Neural cell (in vitro differentiated cells): ENCODE data around the gene PLCB1.

Experiments used
- EP300 ChIP-seq: fragments of 450-650 bp; conservative IDR thresholded peaks from 2 replicates; pipeline ENCODE4 v1.6.1; 2014; ENCODE audit warnings: antibody characterized with exemption, mild to moderate bottlenecking, moderate library complexity; ENCODE audit not compliant: poor library complexity, severe bottlenecking
- EZH2 ChIP-seq: fragments of 200-600, 300-800 bp; shearing (Covaris generic), sonication (generic); IDR thresholded peaks from 2 replicates; pipeline ENCODE4 v1.6.1; 2014; ENCODE audit warnings: antibody characterized with exemption, low read length, borderline replicate concordance, mild to moderate bottlenecking; ENCODE audit not compliant: insufficient read depth, poor library complexity, severe bottlenecking
- MXI1 ChIP-seq: fragments of 450-650 bp; conservative IDR thresholded peaks from 2 replicates; pipeline ENCODE4 v1.6.1; 2014; ENCODE audit warnings: antibody characterized with exemption, mild to moderate bottlenecking; ENCODE audit not compliant: poor library complexity, severe bottlenecking
- POLR2AphosphoS5 ChIP-seq: IDR thresholded peaks from 2 replicates; pipeline ENCODE4 v1.6.1; 2012
- SMC3 ChIP-seq: fragments of 450-650 bp; conservative IDR thresholded peaks from 2 replicates; pipeline ENCODE4 v1.6.1; 2014; ENCODE audit warnings: antibody characterized with exemption, mild to moderate bottlenecking, moderate library complexity; ENCODE audit not compliant: poor library complexity
- TAF1 ChIP-seq: IDR thresholded peaks from 2 replicates; pipeline ENCODE4 v1.6.1; 2012; ENCODE audit warnings: low read depth
- TF ChIP-seq, protein P1 (sequence below): fragments of 450-650 bp; IDR thresholded peaks from 2 replicates; pipeline ENCODE4 v1.5.1; 2014; ENCODE audit warnings: antibody characterized with exemption, mild to moderate bottlenecking, moderate library complexity; ENCODE audit not compliant: poor library complexity, severe bottlenecking
- TF ChIP-seq, protein P2 (sequence below): IDR thresholded peaks from 2 replicates; pipeline ENCODE4 v1.6.1; 2012; ENCODE audit warnings: borderline replicate concordance

DNA sequence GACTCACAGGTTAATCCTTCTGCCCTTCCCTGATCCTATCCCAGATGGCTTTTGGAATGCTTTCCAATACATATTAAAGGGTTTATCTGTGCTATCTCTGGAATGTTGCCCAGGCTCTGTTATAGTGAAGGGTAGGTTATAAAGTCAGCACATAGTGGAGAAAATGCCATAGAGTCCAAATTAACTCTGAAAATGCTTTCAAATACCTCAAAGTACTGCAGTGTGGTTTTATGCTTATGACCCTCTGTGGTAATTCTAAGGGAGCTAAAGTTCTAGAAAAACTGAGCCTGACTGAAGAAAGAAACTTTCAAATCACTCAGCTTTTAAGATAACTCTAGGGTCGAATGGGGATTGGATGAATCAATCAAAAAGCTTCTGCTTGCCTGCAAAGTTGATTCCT is 159.8 kb downstream of the PLCB1 start:
- TF ChIP-seq POLR2AphosphoS5: no peak
- TF ChIP-seq EP300: no peak
- TF ChIP-seq, protein P1, sequence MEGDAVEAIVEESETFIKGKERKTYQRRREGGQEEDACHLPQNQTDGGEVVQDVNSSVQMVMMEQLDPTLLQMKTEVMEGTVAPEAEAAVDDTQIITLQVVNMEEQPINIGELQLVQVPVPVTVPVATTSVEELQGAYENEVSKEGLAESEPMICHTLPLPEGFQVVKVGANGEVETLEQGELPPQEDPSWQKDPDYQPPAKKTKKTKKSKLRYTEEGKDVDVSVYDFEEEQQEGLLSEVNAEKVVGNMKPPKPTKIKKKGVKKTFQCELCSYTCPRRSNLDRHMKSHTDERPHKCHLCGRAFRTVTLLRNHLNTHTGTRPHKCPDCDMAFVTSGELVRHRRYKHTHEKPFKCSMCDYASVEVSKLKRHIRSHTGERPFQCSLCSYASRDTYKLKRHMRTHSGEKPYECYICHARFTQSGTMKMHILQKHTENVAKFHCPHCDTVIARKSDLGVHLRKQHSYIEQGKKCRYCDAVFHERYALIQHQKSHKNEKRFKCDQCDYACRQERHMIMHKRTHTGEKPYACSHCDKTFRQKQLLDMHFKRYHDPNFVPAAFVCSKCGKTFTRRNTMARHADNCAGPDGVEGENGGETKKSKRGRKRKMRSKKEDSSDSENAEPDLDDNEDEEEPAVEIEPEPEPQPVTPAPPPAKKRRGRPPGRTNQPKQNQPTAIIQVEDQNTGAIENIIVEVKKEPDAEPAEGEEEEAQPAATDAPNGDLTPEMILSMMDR: no peak
- no peak for TF ChIP-seq EZH2
- TF ChIP-seq SMC3: no peak
- no peak for TF ChIP-seq MXI1
- TF ChIP-seq, protein P2, sequence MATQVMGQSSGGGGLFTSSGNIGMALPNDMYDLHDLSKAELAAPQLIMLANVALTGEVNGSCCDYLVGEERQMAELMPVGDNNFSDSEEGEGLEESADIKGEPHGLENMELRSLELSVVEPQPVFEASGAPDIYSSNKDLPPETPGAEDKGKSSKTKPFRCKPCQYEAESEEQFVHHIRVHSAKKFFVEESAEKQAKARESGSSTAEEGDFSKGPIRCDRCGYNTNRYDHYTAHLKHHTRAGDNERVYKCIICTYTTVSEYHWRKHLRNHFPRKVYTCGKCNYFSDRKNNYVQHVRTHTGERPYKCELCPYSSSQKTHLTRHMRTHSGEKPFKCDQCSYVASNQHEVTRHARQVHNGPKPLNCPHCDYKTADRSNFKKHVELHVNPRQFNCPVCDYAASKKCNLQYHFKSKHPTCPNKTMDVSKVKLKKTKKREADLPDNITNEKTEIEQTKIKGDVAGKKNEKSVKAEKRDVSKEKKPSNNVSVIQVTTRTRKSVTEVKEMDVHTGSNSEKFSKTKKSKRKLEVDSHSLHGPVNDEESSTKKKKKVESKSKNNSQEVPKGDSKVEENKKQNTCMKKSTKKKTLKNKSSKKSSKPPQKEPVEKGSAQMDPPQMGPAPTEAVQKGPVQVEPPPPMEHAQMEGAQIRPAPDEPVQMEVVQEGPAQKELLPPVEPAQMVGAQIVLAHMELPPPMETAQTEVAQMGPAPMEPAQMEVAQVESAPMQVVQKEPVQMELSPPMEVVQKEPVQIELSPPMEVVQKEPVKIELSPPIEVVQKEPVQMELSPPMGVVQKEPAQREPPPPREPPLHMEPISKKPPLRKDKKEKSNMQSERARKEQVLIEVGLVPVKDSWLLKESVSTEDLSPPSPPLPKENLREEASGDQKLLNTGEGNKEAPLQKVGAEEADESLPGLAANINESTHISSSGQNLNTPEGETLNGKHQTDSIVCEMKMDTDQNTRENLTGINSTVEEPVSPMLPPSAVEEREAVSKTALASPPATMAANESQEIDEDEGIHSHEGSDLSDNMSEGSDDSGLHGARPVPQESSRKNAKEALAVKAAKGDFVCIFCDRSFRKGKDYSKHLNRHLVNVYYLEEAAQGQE: no peak
- no peak for TF ChIP-seq TAF1
